ENCODE results near the gene CEACAM19. TPM values are rescaled to one million over a fixed set of nuclear protein-coding genes. Genes with fewer than 3 reads are reported as not detected.

The CEACAM19 gene
- total and polyA plus RNA-seq, 2 donors (not counting 1 experiment from before 2014, with no cell fraction given): 7.8 to 9.9 TPM

GRCh38 chr19:44642377-44642776 is 28.9 kb upstream of the CEACAM19 start:
- no peak for TF ChIP-seq EZH2 (IDR thresholded peaks at IDR 0.05; ENCODE audit: low read length, missing control alignments)
- TF ChIP-seq CTCF (conservative IDR thresholded peaks at IDR 0.05 in 1 of 2, IDR thresholded peaks at IDR 0.05 in 1 of 2; ENCODE audit: low read depth in 1 of 2, low read length in 2 of 2): no peak
- Histone ChIP-seq H3K4me2 (ENCODE audit: extremely low read depth, insufficient read depth, low read length) (no peak overlapping the region), H3K9me3 (ENCODE audit: control insufficient read depth, insufficient read depth, low read depth, low read length) (no peaks in the 10 kb centered on the region), H3K4me3 (replicated peaks in 1 of 4; ENCODE audit: control extremely low read depth in 1 of 4, insufficient read depth in 1 of 4, low read depth in 3 of 4, low read length in 4 of 4) (no peak overlapping the region), H3K36me3 (ENCODE audit: control insufficient read depth, insufficient read depth, low read length) (peaks cover 6% of the 10 kb centered on the region), H3K4me1 (ENCODE audit: control insufficient read depth, extremely low read depth, insufficient read depth, low read length) (peaks cover 8% of the 10 kb centered on the region), H3K9ac (ENCODE audit: insufficient read depth, low read length) (no peak overlapping the region), H3K27me3 (ENCODE audit: control insufficient read depth, insufficient read depth, low read length) (no peaks in the 10 kb centered on the region), H3K79me2 (ENCODE audit: control insufficient read depth, insufficient read depth, low read length) (peaks cover 33% of the 10 kb centered on the region), H2AFZ (ENCODE audit: low read length) (no peak overlapping the region), H3K27ac (ENCODE audit: insufficient read depth, low read length) (no peak overlapping the region), H4K20me1 (ENCODE audit: control insufficient read depth, extremely low read depth, insufficient read depth, low read length) (no peaks in the 10 kb centered on the region)
- DNase-seq (ENCODE audit: low read depth in 2 of 2): no peak

- peak within 1 kb of the TSS; percentile 95 for H3K4me2 ChIP-seq (ENCODE audit: extremely low read depth, insufficient read depth, low read length)
- peak within 1 kb of the TSS; percentile 92 for H3K27ac ChIP-seq (ENCODE audit: insufficient read depth, low read length)
- H3K36me3 ChIP-seq (ENCODE audit: control insufficient read depth, insufficient read depth, low read length): peaks cover 9% of the 10 kb centered on the region
- H3K9me3 ChIP-seq (ENCODE audit: control insufficient read depth, insufficient read depth, low read depth, low read length): no peaks in the 10 kb centered on the region
- peak; percentile 65 to 75 for DNase-seq (ENCODE audit: low read depth in 2 of 2)
- H3K4me1 ChIP-seq (ENCODE audit: control insufficient read depth, extremely low read depth, insufficient read depth, low read length): peaks cover 10% of the 10 kb centered on the region
- H4K20me1 ChIP-seq (ENCODE audit: control insufficient read depth, extremely low read depth, insufficient read depth, low read length): no peaks in the 10 kb centered on the region
- H2AFZ ChIP-seq (ENCODE audit: low read length): peak within 1 kb of the TSS; percentile 90
- no peaks in the 10 kb centered on the region for H3K27me3 ChIP-seq (ENCODE audit: control insufficient read depth, insufficient read depth, low read length)
- peak within 1 kb of the TSS; percentile 90 for H3K9ac ChIP-seq (ENCODE audit: insufficient read depth, low read length)
- H3K79me2 ChIP-seq (ENCODE audit: control insufficient read depth, insufficient read depth, low read length): peaks cover 41% of the 10 kb centered on the region
- TF ChIP-seq EZH2 (IDR thresholded peaks at IDR 0.05; ENCODE audit: low read length, missing control alignments) (no peak), CTCF (conservative IDR thresholded peaks at IDR 0.05 in 1 of 2, IDR thresholded peaks at IDR 0.05 in 1 of 2; ENCODE audit: low read depth in 1 of 2, low read length in 2 of 2) (no peak)
- H3K4me3 ChIP-seq (replicated peaks in 1 of 4; ENCODE audit: control extremely low read depth in 1 of 4, insufficient read depth in 1 of 4, low read depth in 3 of 4, low read length in 4 of 4): peak within 1 kb of the TSS; percentile 67 to 88 (median 78)
Observed at GRCh38 chr19:44643605-44644401, 27.5 kb upstream of the CEACAM19 start, which contains the start of gene PVR. PVR (plus strand) TSS chr19:44643910; CDS start chr19:44644097, 187 bp downstream.

DNA sequence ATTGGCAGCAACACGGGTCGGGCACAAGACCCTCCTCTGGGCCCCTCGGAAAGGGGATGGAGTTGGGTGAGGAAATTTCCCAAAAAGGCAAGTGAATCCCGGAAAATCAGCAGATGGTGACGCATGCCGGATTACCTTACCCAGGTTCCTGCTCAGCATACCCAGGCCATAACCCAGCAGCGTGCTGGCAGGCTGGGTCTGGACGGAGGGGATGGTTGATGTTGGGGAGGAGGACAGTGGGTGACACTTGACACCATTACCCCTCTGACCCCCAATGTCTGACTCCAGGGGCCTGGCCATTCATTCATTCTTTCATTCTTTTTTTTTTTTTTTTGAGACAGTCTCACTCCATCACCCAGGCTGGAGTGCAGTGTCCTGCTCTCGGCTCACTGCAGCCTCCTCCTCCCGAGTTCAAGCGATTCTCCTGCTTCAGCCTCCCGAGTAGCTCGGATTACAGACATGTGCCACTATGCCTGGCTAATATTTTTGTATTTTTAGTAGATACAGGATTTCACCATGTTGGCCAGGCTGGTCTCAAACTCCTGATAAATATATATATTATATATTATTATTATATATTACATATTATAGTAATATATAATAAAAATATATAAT is 26.8 kb upstream of the CEACAM19 start:
- TF ChIP-seq EZH2 (IDR thresholded peaks at IDR 0.05; ENCODE audit: low read length, missing control alignments) (no peak), CTCF (conservative IDR thresholded peaks at IDR 0.05 in 1 of 2, IDR thresholded peaks at IDR 0.05 in 1 of 2; ENCODE audit: low read depth in 1 of 2, low read length in 2 of 2) (no peak)
- Histone ChIP-seq H3K36me3 (ENCODE audit: control insufficient read depth, insufficient read depth, low read length) (peaks cover 12% of the 10 kb centered on the region), H3K79me2 (ENCODE audit: control insufficient read depth, insufficient read depth, low read length) (peaks cover 47% of the 10 kb centered on the region), H3K4me1 (ENCODE audit: control insufficient read depth, extremely low read depth, insufficient read depth, low read length) (peaks cover 10% of the 10 kb centered on the region), H3K4me2 (ENCODE audit: extremely low read depth, insufficient read depth, low read length) (peak overlapping the region; percentile 53), H3K9ac (ENCODE audit: insufficient read depth, low read length) (peak overlapping the region; percentile 90), H2AFZ (ENCODE audit: low read length) (no peak overlapping the region), H3K27ac (ENCODE audit: insufficient read depth, low read length) (peak overlapping the region; percentile 92), H3K9me3 (ENCODE audit: control insufficient read depth, insufficient read depth, low read depth, low read length) (no peaks in the 10 kb centered on the region), H3K4me3 (replicated peaks in 1 of 4; ENCODE audit: control extremely low read depth in 1 of 4, insufficient read depth in 1 of 4, low read depth in 3 of 4, low read length in 4 of 4) (peak overlapping the region; percentile 67 to 88 (median 78)), H4K20me1 (ENCODE audit: control insufficient read depth, extremely low read depth, insufficient read depth, low read length) (no peaks in the 10 kb centered on the region), H3K27me3 (ENCODE audit: control insufficient read depth, insufficient read depth, low read length) (no peaks in the 10 kb centered on the region)
- DNase-seq (ENCODE audit: low read depth in 2 of 2): peak; percentile 28 to 54
